Hematopoietic multipotent progenitor cell treated with erythropoietin and hydrocortisone succinate and interleukin-3 and kit ligand, for 4 days (in vitro differentiated cells): Measurements from ENCODE around the gene MBOAT2.

Experiments used
- DNase-seq: peaks from one replicate; pipeline ENCODE4 v3.0.0-alpha.2; 2015

The MBOAT2 gene

DNA sequence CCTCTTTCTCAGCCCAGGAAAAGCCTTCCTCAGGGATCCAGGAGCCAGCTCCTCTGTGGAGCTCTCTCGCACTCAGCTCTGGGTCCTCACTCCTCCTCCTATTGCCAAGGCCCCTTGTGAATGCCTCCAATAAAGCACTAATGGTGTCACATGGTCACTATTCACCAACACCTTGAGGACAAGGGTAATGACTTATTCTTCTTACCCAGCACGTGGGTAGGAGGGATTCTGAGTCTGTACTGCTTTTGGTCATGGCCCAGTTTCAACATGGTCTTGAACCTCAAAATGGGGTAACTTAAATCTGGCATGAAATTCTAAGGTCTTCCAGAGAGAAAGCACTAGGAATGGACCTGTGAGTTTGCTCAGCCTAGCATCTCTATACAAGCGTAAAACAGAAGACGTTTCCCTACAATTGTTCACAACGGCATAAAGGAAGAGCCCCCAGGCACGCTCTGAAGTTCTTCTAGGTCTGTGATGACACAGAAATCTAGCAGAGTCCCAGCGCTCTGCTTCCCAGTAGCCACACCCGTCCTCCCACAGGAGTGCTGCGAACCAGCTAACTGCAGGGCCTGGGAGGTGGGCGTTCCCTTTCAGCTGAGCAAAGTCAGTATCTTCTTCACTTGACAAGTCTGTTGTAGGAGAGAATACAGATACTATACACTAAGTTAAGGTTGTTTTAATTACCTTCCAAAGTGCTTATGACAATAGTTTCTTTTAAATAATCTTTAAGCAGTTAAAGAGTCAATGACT, 151.5 kb downstream of the MBOAT2 start:
- DNase-seq = no peak

DNA sequence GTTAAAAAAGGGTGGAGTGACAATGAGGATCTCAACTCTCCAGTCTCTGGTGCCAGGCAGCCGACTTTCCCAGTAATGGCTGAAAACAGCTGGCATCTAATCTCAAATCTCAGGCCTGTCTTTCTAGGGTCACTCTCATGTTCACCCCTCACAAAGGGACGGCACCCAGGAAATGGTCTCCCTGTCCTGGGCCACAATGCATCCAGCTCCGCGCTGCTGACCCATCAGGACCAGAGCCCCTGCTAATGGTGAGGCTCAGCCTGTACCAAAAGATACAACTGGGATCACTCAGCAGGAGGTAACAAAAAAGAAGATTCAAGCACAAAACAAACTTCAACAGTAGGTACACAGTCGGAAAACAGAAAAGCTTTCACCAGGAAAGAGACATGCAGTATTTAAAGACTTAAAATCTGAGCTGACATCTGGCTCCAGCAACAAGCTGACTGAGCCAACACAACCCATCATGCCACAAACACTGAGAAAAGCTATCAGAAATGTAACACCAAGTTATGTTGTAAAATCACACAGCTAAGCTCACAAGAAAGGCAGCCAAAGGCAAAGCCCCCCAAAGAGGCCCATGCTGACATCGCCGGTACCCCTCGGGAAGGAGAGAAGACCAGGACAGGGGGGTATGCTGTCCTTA, 152.5 kb downstream of the MBOAT2 start:
- no peak for DNase-seq

DNA sequence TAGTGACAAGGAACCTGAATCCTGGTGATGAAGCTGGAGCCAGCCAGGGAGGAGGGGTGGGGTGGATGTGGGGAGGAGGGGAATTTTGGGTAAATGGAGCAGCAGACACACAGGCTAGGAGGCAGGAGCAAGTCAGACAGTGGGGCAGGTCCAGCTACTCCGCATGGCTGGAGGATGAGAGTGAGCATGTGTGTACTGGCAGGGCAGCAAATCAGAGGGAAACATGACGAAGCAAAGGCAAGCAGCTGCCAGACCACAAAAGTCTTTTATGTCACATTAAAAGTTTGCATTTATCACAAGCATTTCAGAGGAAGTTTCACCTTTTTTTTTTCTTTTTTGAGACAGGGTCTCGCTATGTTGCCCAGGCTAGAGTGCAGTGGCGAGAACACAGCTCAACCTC, 154.2 kb downstream of the MBOAT2 start:
- peak; percentile 53 for DNase-seq

DNA sequence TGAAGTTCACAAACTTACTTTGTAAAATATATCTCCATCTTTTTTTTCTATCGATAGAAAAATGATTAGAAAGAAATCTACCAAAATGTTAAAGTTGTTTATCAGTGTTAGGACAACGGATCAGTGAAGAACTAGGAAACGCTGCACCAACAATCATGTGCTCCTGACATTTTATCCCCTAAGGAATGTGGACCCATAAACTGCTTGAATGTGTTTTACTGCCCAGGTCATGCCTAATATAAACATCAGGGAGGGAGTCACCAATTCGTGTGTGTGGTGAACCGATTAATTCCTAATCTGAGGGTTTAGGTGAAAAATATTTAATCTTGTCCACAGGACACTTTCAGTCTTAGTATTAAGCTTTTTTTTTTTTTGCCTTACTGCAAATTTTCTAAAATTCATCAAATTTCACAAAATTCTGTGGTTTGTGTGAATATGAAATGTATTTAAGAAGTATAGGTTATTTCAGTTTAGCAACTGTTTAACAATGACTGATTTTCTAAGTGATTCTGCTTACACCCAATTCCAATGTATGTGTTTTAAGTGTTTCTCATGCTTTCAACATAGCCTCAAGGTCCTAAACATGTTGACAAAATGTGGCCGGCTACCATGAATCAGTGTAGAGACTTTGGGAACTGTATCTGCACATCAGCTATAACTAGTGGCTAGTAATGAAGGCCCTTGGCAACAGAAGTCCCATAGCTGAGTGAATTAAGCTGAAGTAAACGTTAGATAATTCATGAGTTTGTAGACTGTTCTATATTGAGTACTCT, 155.0 kb downstream of the MBOAT2 start:
- DNase-seq = no peak

DNA sequence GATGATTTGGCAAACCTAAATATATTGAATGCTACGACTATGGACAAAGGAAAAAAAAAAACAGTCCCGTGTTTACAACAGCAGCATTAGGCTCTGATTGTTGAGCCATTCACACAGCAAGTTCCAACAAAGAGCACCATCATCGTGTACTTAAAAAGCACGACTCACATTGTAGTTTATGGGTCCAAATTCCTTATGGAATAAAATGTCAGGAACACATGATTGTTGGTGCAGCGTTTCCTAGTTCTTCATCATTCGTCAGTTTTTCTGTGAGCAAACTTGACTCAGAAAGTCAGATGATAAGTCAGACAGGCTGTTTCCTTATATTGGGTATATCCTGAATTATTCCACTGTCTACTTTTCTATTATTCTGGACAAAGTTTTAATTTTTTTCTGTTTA, 156.1 kb downstream of the MBOAT2 start:
- DNase-seq = no peak

DNA sequence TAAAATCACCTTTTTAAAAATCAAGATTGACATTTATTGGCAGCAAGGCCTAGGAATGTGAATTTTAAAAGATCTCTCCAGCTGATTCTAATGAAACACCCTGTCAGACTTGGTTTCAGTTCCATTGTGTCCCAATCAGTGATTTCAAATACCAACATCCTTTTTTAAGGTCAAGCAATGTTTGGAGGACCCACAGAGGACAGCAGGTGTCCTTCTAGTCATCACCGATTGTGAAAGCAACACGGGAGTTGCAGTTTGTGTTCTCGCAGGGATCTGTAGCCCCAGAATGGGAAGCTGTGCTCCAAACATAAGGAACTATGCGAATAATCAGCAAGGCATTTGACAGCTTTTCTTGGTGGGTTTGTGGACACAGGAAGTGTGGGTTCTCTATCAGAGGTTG, 161.6 kb downstream of the MBOAT2 start:
- no peak for DNase-seq

DNA sequence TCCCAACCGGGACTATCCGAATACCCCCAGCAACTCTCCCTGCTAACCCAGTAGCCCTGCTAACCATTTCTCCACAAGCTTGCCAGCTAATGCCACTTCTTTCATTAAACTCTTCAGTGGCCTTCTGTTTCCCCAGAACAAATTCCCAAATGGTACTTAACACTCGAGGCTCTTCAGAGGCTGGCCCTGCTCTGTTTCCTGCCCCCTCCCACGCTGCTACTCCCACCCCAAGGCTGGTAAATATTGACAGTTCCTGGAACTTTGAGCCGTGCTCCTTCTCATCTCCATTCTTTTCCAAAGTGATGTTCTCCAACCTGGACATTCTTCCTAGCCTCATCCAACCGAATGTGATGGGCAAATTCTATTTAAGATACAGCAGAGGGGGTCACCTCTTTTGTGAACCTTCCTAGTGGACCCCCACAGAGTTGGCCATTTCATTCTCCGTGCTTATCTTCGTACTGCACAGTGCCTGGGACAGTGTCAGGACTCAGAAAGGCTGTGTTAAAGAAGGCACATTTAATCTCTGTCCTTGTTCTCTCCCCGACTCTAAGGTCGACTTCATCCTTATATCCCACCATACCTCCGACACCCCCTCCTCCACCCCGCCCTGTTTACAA, 162.9 kb downstream of the MBOAT2 start:
- no peak for DNase-seq

DNA sequence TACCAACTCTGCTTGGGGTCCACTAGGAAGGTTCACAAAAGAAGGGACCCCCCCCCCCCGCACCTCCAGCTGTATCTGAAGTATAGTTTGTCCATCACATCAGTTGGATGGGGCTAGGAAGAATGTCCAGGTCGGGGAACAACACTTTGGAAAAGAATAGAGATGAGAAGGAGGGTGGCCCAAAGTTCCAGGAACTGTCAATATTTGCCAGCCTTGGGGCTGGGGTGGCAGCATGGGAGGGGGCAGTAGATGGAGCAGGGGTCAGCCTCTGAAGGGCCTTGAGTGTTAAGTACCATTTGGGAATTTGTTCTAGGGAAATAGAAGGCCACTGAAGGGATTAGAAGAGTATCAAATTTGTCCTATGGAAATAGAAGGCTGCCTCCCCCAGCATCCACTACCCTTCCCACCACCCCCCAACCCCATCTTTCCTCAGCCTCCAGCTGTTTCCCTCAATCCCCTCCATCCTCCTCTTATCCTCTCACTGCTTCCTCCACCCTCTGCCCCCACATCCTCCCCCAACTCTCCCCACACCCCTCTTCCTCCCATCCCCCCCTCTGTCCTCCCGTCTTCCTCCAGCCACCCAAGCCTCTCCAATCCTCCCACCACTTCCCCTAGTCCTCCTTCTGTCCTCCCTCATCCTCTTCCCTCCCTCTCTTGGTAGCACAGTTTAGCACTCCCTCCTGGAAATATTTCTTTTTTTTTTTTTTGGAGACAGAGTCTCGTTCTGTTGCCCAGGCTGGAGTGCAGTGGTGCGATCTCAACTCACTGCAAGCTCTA, 164.1 kb downstream of the MBOAT2 start:
- DNase-seq = no peak

DNA sequence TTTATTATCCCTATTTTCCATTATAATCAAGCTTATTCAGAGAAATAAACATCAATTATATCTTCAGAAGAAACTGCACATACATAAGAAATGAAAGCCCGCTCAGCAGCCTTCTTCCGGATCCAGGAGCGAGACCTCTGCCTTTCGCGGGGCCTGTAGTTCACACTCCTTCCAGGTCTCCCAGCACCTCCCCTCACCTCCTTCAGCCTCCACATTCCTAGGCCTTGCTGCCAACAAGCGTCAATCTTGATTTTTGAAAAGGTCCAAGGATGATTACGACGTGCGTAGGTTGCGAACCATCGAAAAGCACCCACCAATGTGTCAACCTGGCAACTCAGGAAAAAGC, 165.7 kb downstream of the MBOAT2 start:
- DNase-seq = no peak

DNA sequence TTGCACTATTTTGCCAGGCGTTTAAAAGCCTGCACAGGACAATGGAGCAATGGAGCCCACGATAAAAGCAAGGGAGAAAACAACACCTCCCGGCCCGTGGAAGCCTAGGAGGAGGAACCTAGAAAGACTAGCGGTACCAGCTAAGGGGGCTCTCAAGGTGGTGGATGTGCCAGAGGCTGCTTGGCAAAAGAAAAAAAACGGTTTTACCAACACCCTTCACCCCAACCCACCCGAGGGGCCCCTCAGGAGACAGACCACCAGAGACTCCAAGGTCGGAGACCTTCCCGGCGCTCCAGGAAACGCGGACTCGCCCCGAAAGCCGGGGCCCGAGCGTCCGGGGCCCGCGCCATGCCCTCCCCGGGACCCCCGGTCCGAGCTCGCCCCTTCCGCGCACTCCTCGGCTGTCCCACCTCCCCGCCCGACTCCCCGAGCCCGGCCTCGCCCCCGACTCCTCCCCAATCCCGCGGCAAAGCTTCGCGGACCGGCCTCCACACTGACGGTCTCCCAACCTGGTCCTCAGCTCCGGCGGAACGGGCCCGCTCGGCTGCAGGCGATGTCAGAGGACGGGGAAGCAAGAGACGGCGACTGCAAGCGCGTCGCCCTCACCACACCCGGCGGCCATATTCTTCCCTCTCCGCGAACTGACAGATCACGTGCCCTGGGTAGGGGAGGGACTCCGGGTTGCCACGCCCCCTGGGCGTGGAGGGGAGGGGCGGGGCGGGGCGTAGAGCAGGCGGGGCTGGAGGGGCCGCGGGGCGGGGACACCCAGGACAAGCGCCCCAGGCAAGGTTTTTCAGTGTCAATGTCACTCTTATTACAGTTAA, 166.3 kb downstream of the MBOAT2 start, which contains the start of gene KIDINS220:
Gene KIDINS220, minus strand, starts transcription at position 643 of the 824 bp plus-strand sequence. CDS start 10,520 bp downstream, outside the sequence.
- peak; percentile 93 for DNase-seq

DNA sequence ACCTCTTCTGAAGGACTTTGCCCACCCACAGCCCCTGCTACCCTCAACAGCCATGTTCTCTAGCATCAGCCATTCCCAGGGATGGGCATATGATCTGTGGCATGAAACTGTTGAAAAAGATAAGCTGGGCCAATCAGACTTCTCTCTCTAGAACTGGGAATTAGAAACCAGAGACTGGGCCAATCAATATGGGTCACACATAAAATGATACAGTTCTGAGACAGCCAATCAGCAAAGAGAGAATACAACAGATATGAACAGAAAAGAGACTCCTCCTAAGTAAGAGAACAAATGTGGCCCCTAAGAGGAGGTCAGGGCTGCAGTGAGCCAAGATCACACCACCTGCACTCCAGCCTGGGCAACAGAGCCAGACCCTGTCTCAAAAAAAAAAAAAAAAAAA, 168.2 kb downstream of the MBOAT2 start:
- peak; percentile 17 for DNase-seq

DNA sequence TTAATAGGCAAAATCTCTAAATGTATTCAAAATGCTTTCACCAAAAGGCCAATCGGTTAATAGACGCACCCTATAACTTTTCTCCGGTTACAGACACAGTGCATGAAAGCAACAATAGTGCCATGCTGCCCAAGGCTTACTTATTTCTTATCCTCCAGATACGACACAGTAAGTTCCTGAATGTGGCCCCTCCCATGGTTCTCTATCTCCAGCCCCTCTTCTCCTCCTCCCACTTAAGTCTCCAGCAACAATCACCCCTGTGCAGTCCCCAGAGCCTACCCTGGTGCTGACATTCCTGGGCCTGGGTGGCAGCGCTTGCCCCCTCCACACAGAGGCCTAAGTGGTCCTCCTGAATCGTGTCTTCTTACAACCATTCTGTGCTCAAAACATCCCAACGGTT, 169.6 kb downstream of the MBOAT2 start:
- peak; percentile 45 for DNase-seq

DNA sequence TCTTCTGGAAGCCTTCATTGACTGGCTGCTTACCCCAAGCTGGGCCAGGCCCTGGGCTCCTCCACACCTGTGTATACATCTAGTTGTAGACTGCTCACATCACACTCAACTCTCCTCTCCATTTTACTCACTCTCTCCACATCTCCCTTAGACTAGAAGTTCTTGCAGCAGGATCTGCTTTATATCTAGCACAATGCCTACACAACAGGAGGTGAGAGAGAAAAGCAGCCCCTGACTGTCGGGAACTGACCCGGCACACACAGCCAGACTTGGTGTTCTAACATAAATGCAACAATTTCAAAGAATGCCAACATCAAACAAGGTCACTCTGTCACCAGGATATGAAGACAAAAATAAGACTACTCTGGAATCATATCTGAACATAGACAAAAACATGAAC, 172.0 kb downstream of the MBOAT2 start:
- no peak for DNase-seq

DNA sequence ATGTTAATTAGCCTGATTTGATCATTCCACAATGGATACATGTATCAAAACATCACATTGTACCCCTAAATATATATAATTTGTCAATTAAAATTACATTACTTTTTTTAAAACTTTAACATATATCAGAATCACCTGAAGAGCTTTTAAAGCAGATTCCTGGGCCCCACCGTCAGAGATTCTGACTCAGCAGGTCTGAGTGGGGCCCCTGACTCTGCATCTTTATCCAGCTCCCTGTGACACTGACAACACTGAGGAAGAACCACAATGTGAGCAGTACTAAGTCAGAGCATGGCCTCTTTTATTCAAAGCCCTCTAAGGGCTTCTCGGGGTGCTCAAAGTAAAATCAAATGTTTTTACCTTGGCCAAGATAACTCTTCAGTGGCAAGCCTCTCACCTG, 175.8 kb downstream of the MBOAT2 start:
- no peak for DNase-seq

DNA sequence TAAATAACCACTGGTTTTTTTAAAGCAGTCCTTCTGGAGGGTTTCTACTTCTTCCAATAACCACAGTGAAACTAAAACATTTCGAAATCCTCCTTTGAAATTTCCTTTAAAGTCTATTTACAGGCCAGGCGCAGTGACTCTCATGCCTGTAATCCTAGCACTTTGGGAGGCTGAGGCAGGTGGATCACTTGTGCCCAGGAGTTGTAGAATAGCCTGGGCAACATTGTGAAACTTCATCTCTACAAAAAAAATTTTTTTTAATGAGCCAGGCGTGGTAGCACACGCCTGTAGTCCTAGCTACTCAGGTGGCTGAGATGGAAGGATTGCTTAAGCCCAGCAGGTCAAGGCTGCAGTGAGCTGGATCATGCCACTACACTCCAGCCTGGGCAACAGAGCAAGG, 181.3 kb downstream of the MBOAT2 start:
- DNase-seq = peak; percentile 22

DNA sequence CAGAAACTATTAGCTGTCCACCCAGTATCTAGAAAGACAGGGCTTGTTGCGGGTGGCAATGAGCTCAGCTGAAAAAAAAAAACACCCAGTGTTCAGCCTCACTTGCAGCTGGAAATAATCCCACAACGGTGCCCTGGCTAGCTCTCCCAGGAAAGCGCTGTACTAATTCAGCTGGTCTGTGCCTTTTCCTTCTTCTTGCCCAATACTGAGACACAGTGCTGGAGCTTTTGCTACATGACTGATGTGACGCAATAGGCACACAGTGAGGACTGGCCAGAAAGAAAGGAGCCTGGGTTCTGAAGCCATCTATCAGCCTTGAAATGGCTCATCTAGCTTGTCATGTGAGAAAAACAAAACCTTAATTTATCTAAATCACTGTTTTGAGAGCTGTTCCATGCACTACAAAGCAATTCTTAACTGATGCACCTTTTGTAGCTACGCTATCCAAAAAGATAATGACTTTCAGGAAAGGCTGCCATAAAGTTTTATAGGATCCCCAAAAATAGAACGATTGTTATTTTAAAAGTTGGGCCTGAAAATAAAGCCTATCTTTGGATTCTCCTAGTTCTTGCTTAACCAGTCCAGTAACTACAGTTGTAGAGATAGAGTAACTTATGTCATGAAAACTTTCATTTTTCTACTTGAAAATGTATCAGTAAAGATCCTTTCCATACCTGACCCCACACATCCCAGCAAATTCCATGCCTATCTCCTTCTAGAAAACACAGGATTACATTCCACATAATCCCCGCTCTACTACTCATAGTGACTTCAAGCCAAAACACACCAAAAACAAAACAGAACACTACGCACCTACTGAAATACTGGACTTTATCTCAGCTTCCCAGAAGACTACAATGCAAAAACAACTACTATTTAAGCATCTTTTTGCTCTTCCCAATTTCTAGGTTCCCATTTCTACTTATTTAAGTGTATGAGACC, 181.9 kb downstream of the MBOAT2 start:
- peak; percentile 29 for DNase-seq

DNA sequence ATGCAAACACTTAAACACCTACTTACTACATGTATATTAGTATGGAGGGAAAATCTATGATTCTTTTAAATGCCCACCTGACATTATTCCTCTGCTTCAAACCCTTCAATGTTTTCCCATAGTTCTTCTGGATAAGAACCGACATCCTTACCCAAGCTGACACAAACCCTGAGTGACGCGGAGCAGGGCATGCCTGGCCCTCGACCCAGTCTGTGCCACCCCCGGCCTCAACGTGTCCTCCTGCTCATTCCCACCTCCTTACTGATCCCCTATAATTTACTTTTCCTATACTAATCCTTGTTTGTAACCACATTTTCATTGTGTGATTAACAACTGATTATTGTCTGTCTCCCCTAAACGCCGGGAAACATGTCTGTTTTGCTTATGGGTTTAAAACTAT, 183.5 kb downstream of the MBOAT2 start:
- no peak for DNase-seq

DNA sequence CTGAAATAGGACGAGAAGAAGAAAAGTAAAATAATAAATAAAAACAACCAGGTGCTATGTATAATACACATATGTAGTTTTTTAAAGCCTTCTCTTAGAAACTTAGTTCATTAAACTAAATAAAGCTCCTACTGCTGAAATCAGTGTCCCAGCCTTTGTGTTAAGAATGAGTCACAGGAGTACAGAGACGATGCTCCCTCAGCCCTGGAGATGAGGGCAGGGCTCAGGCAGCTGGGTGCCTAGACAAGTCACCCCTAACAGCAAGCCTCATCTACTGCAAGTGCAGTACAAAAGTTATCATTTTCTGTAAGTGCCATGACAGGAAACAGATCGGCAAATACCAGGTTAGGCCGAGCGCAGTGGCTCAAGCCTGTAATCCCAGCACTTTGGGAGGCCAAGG, 184.3 kb downstream of the MBOAT2 start:
- DNase-seq = no peak

DNA sequence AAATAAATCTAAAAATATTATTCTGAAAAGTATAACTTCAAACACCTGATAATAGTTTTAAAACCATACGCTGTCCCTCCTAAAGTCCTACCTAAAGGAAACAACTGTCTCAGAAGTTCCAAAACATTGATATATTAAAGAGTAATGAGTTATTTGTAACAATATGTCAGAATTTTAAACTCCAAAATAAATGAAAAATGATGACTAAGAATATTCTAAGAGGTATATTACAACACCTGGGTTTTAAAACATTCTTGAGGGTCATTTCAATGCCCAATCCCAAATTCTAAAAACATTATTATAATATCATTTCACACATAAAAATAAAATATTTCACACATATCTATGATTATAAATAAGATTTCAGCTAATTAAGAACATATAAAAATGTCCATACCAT, 186.3 kb downstream of the MBOAT2 start:
- no peak for DNase-seq

DNA sequence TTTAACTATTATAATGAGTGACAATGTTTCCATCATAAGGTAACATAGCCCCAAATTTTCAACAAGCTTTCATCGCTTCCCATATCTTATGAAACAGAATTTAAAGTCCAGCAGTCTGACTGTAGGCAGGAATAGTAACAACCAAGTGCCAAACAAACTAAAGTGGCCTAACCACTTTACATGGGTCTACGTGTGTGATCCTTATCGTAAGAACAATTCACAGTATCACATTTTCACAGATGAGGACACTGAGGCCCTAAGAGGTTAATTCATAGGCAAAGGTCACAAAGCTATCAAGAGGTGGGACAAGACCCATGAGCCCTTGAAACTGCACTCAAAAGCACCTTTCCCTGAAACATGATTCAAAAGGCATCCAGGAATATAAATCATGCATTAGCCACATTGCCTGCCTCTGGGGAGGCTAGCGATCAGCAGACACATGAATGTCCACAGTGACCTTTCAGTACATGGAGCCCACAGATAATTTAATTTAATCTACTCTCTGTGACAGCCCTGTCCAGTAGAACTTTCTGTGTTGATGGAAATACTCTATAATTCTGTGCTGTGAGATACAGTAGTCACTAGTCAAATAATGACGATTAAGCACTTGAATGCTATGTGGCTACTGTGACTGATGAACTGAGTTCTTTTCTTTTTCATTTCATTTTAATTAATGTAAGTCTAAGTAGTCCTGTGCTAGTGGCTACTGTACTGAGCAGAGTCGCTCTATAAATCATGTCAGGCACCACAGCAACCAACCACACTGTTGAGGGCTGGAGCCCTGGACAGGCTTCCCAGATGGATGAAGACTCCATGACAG, 196.4 kb downstream of the MBOAT2 start:
- no peak for DNase-seq
